ENCODE measurements around the gene INPP4B.

- TF ChIP-seq, protein P1, sequence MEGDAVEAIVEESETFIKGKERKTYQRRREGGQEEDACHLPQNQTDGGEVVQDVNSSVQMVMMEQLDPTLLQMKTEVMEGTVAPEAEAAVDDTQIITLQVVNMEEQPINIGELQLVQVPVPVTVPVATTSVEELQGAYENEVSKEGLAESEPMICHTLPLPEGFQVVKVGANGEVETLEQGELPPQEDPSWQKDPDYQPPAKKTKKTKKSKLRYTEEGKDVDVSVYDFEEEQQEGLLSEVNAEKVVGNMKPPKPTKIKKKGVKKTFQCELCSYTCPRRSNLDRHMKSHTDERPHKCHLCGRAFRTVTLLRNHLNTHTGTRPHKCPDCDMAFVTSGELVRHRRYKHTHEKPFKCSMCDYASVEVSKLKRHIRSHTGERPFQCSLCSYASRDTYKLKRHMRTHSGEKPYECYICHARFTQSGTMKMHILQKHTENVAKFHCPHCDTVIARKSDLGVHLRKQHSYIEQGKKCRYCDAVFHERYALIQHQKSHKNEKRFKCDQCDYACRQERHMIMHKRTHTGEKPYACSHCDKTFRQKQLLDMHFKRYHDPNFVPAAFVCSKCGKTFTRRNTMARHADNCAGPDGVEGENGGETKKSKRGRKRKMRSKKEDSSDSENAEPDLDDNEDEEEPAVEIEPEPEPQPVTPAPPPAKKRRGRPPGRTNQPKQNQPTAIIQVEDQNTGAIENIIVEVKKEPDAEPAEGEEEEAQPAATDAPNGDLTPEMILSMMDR (conservative IDR thresholded peaks at IDR 0.05), result no peak
- TF ChIP-seq EZH2 (IDR thresholded peaks at IDR 0.05; ENCODE audit: low read depth), result no peak
Observed at GRCh38 chr4:142379277-142380051, 466.6 kb downstream of the INPP4B start.
